Mucosa of gallbladder (tissue), 1 donor: ENCODE measurements around the gene PPIL6. TPM values are rescaled to one million over a fixed set of nuclear protein-coding genes. Genes with fewer than 3 reads are reported as not detected.
"Not testable (repeated sequence)": the region's sequence is repeated elsewhere in the genome, so short reads cannot be mapped to it uniquely, and the experiment has no call there.

Experiments used
- DNase-seq: peaks from one replicate; pipeline ENCODE4 v3.0.0-alpha.2; 2020; ENCODE audit warnings: low spot score
- total RNA-seq: library from RNA; stranded (reverse); gene quantifications from one replicate; pipeline ENCODE4 v1.2.1, GENCODE V29; 2021
- donor health status: DM: no; HTN: no; CAD: no.

The PPIL6 gene
- total RNA-seq, 1 donor from 2014 or later = 2.6 TPM

DNA sequence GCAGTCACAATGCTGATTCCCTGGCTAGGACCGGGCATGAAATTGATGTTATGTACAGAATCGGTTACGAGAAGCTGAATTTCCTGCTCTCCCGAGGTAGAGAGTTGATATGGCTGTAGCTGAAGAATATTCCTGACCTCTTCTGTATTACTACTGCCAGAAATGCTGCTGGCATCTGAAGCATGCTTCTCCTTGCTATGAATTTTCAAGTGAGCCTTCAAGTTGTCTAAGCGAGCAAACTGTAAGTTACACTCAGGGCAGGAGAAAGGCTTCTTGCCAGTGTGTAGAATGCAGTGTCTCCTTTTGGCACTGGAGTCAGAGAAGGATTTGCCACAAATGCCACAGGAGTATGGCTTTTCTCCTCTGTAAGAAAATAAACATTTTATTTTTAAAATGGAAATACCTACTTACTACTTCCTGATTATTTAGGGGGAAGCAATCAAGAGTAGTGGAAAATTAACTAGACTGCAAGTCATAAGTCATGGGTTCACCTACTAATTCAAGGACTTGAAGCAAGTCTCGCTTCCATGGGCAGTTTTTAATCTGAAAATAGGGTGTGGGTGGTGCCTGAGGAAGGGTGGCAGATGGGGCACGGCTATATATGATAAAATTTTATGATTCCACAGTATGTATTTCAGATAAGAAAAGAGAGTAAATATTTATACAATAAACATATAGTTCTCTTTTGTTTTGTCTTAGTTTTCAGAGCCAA lies 25.9 kb upstream of the PPIL6 start:
- DNase-seq = no peak

DNA sequence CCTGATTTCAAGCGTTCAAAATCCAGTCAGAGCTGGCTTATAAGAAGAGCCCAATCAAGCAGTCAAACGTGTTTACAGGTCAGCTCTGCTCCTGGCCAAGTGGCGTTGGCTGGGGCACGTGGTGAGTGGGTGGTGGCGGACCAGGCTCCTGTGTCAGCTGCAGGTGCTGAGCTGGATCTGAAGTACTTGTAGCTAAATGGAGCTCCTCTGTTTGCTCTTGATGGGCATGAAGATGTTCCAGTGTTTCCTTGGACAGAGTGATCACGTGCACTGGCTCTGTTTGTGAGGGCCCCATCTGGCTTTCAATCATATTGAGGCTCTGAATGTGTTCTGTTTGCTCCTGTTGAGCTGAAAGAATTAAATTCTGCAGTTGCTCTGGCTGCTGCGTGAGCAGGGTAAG lies 25.3 kb upstream of the PPIL6 start:
- DNase-seq = peak; percentile 53

DNA sequence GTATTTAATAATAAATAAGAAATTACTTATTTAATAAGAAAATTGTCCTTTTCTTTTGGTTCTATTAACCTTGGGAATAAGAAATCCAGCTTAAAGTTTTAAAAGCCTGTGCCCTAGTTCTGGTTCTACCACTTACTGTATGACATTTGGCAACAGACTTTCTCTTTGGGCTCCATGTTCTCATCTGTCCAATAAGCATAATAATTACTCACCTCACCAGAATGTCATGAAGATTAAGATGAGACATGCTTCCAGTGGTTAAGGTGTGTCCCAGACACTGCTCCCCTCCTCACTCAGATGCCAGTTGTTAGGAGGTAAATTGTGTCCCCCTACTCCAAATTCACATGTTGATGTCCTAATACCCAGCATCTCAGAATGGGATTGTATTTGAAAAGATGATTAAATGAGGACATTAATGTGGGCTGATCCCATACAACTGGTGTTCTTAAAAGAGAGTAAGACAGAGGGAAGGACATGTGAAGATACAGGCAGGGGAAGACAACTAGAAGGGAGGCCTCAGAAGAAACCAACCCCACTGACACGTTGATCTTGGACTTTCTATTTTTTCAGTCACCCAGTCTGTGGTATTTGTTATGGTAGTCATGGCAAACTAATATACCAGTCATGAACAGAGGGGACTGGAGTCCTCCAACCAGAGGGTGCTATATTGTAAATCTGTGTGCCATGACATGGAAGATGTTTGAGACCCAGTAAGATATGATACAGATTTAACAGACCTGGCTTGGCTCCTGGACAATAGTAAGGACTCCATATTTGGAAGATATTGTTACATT lies 21.5 kb upstream of the PPIL6 start:
- no peak for DNase-seq

DNA sequence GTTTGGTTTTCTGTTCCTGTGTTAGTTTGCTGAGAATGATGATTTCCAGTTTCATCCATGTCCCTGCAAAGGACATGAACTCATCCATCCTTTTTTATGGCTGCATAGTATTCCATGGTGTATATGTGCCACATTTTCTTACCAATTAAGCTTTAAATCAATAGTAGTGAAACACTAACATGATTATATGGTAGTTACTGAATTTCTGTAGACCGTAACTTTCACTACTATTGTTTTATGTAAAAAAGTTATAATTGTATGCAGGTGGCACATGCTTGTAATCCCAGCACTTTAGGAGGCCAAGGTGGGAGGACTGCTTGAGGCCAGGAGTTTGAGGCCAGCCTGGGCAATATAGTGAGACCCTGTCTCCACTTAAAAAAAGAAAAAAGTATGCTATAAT lies 20.8 kb upstream of the PPIL6 start:
- not testable (repeated sequence) for DNase-seq

DNA sequence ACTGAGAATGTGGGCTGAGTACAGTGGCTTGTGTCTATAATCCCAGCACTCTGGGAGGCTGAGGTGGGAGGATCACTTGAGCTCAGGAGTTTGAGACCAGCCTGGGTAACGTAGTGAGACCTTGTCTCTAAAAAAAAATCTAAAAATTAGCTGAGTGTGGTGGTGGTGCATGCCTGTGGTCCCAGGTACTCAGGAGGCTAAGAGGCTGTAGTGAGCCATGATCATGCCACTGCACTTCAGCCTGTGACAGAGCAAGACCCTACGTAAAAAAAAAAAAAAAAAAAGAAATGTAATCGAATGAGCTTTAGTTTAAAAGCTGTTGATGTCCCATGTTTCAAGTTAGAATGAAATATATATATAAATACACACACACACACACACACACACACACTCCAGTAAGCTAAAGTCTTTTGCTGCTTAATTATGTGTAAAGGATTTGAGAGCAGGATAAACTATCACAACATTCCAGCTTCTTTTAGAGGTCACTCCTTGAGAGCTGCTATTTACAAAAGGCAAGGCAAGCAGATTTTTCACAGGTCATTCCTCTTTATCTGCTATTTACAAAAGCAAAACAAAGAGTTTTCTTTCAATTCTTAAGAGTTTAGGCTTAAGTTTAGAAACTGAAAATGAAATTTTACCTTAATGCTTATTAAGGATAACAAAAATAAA lies 19.9 kb upstream of the PPIL6 start:
- DNase-seq = no peak

DNA sequence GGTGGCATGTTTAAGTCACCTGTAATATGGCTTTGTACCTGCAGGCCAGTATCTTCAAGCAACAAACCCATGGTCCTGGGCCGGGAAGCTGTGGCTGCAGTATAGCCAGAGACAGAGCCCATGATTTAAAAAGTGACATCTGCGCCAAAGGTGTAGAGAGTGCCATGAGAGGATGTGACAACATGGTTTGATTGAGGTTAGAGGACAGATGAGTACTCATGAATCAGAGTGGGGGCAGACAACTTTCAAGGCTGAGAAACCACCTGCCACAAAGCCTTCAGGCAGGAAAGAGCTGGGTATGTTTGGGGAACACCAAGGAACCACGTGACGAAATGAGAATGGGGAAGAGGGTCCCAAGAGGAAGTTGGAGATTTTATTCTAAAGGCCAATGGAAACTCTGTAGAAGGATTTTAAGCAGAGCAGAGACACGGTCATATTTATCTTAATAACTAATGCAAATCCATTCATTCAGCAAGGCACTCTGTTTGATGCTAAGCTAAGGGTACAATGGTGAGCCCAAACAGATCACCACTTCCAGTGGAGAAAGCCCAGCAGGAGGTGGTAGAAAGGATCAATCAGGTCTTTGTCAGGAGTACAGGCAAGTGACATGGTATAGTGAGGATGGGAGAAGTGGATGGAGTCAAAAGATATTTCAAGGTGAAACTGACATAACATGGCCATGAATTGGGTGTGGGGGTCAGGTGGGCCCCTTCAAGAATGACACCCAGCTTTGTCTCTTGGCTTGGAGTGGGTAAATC lies 18.5 kb upstream of the PPIL6 start:
- no peak for DNase-seq

DNA sequence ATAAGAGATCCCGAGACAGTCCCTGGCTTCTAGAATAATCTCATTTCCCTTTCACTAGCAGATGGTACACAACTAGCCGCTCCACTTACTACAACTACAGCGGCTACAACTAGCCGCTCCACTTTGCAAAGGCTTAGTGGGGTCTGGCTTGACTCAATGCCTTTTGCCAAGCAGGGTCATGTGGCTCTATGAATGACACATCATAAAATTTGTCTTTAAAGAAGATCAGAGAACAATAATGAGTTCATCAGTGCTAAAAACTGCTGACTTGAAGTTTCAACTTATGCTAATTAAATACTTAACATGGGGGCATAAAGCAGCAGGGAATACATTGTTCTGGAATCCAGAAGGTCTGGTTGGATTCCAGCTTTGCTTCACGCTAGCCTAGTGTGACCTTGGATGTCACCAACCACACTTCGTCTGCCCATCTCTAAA lies 17.2 kb upstream of the PPIL6 start:
- no peak for DNase-seq

DNA sequence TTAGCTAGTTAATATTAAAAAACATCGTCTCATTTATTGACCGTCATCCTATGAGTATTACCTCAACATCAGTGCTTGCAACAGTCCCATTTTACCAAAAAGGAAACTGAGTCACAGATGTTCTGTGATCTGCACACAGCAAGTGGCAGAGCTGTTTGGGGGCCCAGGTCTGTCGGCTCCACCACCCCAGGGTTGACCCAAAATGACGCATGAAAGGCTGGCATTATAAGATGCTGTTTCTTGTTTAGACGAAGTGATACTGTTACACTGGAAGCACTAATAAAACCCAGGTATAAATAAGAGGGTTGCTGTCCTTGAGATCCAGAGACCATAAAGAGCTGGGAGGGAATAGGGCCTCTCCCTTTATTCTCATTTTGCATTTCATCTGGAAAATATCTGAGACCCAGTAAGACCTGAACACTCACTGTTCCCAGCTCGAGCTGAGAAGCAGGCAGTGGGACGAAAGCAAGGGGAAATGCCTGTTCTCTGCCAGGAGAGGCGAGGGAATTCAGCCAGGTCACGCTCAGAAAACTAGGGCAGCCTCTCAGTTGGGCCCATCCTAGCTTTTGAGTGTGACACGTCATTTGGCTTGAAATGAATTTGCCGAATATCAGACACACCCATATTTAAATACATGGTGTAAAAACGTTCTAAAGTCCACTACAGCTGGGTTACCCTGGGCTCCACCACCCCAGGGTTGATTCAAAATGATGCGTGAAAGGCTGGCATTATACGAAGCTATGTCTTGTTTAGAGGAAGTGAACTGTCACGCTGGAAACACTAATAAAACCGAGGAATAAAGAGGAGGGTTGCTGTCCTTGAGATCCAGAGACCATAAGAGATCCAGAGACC lies 16.5 kb upstream of the PPIL6 start:
- DNase-seq = no peak

DNA sequence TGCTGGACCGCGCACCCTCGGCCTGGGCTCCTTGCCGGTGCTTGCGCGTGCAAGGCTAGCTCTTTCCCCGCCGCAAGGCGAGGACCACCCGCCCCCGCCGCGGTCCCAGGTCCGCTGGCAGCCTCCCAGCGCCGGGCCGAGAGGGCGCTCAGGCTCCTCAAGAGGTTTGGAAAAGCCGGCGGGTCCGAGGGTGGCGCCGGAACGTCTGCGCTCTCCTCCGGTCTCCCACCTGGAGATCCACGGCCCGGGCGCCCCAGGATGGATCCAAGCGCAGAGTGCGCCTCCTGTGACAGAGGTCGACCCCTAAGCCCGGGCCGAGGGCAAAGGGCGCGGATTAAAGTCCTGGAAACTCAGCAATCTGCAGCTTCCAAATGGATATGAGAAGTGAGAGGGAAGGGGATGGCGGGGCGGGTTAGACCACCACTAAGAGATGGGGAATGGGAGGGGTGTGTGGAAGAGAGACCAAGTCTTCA lies 15.7 kb upstream of the PPIL6 start:
- no peak for DNase-seq

DNA sequence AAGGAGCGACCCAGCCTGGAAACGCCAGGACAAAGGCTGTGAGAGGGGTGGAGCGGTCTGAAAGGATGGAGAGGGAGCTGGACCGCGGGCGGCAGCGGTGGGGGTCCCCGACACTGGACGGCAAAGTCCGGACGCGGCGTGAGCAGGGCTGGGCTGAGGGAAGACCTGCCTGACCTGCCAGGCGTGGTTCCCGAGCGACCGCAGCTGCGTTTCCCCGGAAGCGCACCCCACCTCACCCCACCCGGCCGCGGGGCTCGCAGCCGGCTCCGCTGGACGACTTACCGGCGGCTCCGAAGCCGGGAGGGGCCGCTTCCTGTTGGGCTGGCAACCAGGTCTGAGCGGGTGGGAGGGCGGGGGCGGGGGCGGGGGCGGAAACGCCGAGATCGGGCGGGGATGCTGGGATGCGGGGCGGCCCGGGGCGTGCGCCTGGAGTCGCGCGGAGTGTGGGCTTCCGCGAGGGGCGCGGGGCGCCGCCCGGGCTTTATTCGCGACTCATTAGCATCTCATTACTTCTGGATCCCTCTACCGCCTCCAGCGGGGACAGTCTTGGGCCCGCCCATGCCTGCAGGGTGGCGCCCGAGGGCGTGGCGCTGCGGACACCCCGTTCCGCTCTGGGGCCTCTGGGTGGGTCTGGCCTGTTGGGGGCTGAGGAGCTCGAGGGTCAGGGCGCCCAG lies 15.1 kb upstream of the PPIL6 start, which contains the start of gene MICAL1:
Gene MICAL1 (minus strand): TSS at position 336 of the 674 bp plus-strand sequence. CDS start 1,576 bp downstream, outside the sequence.
- DNase-seq = peak; percentile 71

DNA sequence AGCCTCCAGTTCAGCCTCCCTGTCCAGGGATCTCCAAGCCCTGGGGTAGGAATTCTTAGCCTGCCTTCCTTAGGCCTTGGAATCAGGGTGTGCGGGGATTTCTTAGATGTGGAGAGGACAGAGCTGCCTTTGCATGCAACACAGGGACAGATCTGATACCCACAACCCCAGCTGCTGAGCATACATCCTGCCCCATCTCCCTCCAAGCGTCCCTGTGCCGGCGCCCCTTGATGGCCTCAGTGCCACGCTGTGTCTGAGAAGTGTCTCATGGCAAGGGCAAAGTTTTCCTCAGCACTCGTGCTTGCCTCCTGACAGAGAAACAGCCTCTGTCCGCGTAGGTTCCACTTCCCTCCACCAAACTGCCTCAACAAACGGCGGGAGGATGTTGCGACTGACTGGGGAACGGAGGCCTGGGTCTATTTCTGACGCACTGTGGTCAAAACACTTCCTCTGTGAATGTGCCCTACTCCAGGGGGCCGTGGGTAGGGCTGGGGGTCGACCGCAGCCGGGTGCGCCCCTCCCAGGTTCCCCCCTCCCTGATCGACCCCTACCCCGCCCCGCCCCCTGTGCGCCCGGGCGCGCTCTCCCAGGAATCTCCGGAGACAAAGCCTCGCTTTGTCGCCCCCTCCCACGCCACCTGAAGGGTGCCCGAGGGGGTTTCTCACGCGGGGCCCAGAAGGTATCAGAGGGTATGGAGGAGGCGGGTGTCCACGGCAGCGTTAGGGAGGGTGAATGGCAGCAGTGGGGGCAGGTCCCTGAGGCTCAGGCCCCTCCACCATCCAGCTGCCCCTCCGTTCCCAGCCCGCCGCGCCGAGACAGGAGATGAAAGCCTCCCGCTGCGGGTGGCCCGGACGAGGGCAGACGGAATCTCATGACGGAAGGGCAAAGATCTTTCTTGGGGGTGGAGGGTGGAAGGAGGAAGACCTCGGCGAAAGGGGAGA lies 14.3 kb upstream of the PPIL6 start:
- DNase-seq = peak; percentile 61

DNA sequence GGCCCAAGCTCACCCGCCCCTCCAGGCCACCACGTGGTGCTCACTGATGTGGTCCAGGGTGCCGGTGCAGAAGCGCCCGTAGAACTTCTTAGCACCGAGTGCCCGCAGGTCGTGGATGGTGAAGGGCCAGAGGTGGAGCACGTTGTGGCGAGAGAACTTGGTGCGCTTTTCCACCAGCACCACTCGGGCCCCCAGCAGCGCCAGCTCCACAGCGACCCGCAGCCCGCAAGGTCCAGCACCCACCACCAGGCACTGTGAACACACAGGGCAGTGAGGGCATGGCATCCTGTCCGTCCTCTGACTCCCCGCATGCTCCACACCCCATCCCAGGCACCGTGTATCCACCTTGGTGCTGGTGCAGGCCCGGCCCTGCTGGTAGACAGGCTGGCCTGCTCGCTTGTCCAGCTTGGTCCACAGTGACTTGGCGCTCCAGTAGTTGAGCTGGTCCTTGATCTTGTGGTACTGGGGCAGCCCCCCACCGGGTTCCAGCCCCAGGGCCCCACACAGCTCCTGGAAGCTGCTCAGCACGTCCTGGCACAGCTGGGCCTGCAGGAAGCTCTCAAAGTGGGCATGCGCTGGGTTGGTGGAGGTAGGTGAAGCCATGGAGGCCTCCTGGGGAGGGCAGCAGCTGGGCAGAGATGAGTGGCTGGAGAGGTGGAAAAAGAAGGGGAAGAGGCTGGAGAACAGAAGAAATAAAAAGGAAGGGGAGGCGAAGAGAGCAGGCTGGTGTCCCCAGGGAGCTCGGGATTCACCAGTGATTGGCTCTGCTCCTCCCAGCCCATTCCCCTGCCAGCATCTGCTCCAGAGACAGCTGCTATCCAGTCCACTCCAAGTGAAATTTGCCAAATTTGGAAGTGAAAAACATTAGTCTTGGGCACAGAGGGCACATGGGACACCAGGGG lies 13.4 kb upstream of the PPIL6 start:
- no peak for DNase-seq

DNA sequence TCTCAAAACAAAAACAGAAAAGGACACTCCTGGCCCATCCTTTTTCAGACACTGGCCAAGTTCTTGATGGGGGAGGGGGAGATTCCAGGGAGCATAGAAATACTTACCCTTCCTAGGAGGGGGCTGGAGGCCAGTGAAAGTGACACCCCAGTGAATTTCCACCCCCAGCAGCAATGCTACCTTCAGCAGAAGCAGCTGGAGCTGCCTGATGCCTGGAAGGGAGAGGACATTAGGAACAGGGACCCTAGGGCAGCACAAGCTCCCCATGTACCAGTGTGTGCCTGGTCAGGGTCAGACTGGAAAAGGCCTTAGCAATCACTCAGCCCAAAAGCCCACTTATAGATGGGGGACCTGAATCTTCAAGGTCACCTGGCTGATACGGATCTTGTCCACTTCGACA lies 12.7 kb upstream of the PPIL6 start:
- DNase-seq = no peak

DNA sequence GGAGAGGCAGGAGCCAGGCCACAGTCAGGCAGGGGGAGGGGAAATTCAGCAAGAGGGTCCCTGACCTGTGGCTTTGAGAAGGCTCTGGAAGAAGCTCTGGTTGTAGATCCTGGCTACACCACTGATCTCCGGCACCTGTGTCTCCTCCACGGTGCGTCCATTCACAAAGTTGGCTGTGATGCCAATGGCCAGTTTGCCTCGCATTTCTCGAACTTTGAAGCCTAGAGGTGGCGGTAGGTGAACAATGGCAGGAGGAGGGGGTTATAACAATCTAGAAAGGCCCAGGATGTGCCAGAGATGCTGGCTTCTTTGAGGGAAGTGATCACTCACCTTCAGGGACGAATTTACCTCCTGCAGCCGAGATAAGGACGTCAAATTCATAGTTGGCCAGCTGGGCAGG lies 11.8 kb upstream of the PPIL6 start:
- DNase-seq = no peak

DNA sequence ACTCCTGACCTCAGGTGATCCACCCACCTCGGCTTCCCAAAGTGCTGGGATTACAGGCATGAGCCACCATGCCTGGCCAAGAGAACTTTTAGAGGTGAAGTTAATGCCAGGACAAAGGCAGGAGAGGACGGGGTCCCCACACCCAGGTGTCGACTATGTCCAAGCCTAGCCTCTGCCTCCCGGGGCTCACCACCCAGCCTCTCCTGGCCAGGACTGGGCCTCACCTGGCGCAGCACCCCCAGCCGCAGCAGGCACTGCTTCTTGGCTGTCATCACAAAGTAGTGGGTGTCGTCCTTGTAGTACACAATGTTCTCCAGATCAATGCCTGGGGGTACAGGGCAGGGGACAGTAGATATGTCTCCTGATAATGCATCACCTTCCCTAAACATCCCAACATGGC lies 10.9 kb upstream of the PPIL6 start:
- no peak for DNase-seq

DNA sequence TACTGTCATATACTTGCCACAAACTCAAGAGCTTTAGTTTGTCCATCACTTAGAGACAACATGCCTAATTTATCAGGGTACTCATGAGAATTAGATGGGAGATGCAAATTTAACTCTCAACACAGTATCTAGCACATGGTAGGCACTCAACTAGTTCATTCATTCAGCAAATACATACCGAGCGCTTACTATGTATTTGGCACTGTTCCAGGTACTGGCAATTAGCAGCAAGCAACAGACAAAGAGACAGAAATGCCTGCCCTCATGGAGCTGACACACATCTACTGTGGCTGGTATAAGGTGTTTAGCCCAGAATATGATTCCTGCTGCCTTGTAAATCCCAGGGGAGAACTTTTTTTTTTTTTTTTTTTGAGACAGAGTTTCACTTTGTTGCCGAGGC lies 10.4 kb upstream of the PPIL6 start:
- no peak for DNase-seq

DNA sequence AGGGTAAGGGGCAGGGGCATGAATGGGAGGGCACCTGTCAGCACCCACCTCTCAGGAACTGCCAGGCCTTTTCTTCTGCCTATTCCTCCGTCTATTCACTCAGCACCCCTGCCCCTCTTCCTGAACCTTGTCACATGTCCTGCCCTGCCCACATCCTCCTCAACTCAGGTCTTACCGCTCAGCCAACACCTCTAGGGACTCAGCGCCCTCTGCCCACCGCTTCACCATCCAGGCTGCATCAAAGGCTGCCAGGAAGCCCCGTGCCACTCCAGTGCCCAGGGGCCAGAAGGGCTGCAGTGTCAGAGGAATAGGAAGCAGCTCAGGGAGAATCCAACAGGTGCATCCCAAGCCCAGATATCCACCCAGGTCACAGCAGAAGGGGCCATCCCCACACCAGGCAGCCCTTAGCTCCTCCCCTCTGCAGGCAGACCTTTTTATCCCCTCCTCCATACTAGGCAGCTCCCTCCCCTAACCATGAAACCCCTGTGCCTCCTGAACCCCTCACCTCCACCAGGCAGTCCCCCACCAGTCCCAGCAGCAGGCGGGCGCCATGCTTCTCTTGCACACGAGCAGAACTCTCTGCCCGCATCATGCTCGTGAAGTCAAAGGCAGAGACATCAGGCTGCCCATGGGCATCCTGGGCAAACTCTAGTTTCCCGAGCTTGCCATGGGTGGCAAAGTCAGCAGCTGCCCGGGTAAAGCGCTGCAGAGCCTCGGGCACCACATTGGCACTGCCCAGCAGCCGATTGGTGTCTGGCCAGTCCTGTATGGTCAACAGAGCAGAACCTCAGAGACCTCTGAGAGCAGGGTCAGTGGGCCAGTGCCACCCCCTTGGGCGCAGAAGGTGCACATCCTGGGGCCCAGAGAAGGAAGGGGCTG lies 9.6 kb upstream of the PPIL6 start:
- no peak for DNase-seq
